HEK293 (cell line): ENCODE measurements around the gene PLCB3.

ENCODE experiments used
- CTCF ChIA-PET: fragments of 350-600 bp; formaldehyde crosslinking; extraction: SDS; loops from one replicate; lab custom pipeline; 2021; ENCODE audit warnings: antibody characterized with exemption; lab: Yijun Ruan, JAX
- POLR2A ChIA-PET: fragments of 300-600 bp; formaldehyde crosslinking; extraction: SDS; loops from one replicate; lab custom pipeline; 2020; ENCODE audit warnings: antibody characterized with exemption, inconsistent platforms; lab: Yijun Ruan, JAX
- H3K27ac ChIP-seq: fragments of 200-500 bp; sonication (Bioruptor generic); 2 replicates; pipeline ENCODE4 v1.5.1; 2014; ENCODE audit warnings: low read depth, low read length, control low read depth, inconsistent platforms; ENCODE audit errors: extremely low read depth
- H3K36me3 ChIP-seq, 2 experiments: fragments of 200-500 bp in 1 of 2; sonication (Bioruptor generic) in 1 of 2; 1 replicate in 1 of 2; 2 replicates in 1 of 2; pipeline ENCODE4 v1.5.1; 2014 to 2017; ENCODE audit warnings: inconsistent platforms in 2 of 2, low read length in 2 of 2; ENCODE audit not compliant: control insufficient read depth in 2 of 2, insufficient read depth in 1 of 2
- H3K4me1 ChIP-seq: fragments of 200-500 bp; sonication (Bioruptor generic); 2 replicates; pipeline ENCODE4 v1.5.1; 2014; ENCODE audit warnings: mild to moderate bottlenecking, low read length, inconsistent platforms; ENCODE audit not compliant: control insufficient read depth, insufficient read depth
- H3K4me3 ChIP-seq: 2 replicates; pipeline ENCODE4 v1.5.1; 2011; ENCODE audit warnings: low read depth, mild to moderate bottlenecking, control low read depth, low read length, moderate library complexity
- H3K9me3 ChIP-seq: fragments of 200-500 bp; sonication (Bioruptor generic); 2 replicates; pipeline ENCODE4 v1.5.1; 2014; ENCODE audit warnings: low read depth, low read length, inconsistent platforms; ENCODE audit not compliant: control insufficient read depth, insufficient read depth
- EGR2 ChIP-seq: fragments of 450-650 bp; formaldehyde crosslinking; IDR thresholded peaks from 2 replicates; pipeline ENCODE4 v1.5.1; 2016; ENCODE audit warnings: low read depth, missing biosample characterization, missing genetic modification characterization
- HOXC10 ChIP-seq: sonication (generic); formaldehyde crosslinking; IDR thresholded peaks from 2 replicates; pipeline ENCODE4 v1.8.1; 2023; ENCODE audit warnings: mild to moderate bottlenecking, missing genetic modification reagents
- KLF1 ChIP-seq: fragments of 450-650 bp; formaldehyde crosslinking; IDR thresholded peaks from 2 replicates; pipeline ENCODE4 v1.5.1; 2016; ENCODE audit warnings: missing biosample characterization, missing genetic modification characterization
- WT1 ChIP-seq: fragments of 450-650 bp; formaldehyde crosslinking; IDR thresholded peaks from 2 replicates; pipeline ENCODE4 v1.5.1; 2016; ENCODE audit warnings: missing biosample characterization, missing genetic modification characterization
- ZBTB21 ChIP-seq: fragments of 450-650 bp; formaldehyde crosslinking; IDR thresholded peaks from 2 replicates; pipeline ENCODE4 v1.5.1; 2017; ENCODE audit warnings: missing biosample characterization, missing genetic modification characterization
- ZBTB48 ChIP-seq: fragments of 450-650 bp; formaldehyde crosslinking; IDR thresholded peaks from 2 replicates; pipeline ENCODE4 v1.5.1; 2016; ENCODE audit warnings: missing biosample characterization, missing genetic modification characterization
- ZEB2 ChIP-seq: fragments of 450-650 bp; formaldehyde crosslinking; IDR thresholded peaks from 2 replicates; pipeline ENCODE4 v1.5.1; 2016; ENCODE audit warnings: missing biosample characterization, missing genetic modification characterization
- ZFHX2 ChIP-seq: fragments of 450-650 bp; formaldehyde crosslinking; conservative IDR thresholded peaks from 2 replicates; pipeline ENCODE4 v1.5.1; 2016; ENCODE audit warnings: missing biosample characterization, missing genetic modification characterization
- ZNF121 ChIP-seq: fragments of 450-650 bp; formaldehyde crosslinking; IDR thresholded peaks from 2 replicates; pipeline ENCODE4 v1.5.1; 2016; ENCODE audit warnings: missing biosample characterization, missing genetic modification characterization
- ZNF19 ChIP-seq: fragments of 450-650 bp; formaldehyde crosslinking; IDR thresholded peaks from 2 replicates; pipeline ENCODE4; 2016; ENCODE audit warnings: missing biosample characterization, missing genetic modification characterization, low read depth
- ZNF335 ChIP-seq: fragments of 450-650 bp; formaldehyde crosslinking; conservative IDR thresholded peaks from 2 replicates; pipeline ENCODE4 v1.5.1; 2016; ENCODE audit warnings: missing biosample characterization, missing genetic modification characterization
- ZNF350 ChIP-seq: fragments of 450-650 bp; formaldehyde crosslinking; IDR thresholded peaks from 2 replicates; pipeline ENCODE4 v1.5.0; 2017; ENCODE audit warnings: missing biosample characterization, mild to moderate bottlenecking, missing genetic modification characterization
- ZNF585B ChIP-seq: fragments of 450-650 bp; formaldehyde crosslinking; IDR thresholded peaks from 2 replicates; pipeline ENCODE4 v1.5.1; 2016; ENCODE audit warnings: missing biosample characterization, missing genetic modification characterization
- ZNF629 ChIP-seq: fragments of 450-650 bp; formaldehyde crosslinking; IDR thresholded peaks from 2 replicates; pipeline ENCODE4 v1.5.1; 2017; ENCODE audit warnings: missing biosample characterization, missing genetic modification characterization
- ZNF654 ChIP-seq: fragments of 450-650 bp; formaldehyde crosslinking; IDR thresholded peaks from 2 replicates; pipeline ENCODE4 v1.5.1; 2016; ENCODE audit warnings: low read depth, missing biosample characterization, missing genetic modification characterization
- ZNF837 ChIP-seq: fragments of 450-650 bp; formaldehyde crosslinking; IDR thresholded peaks from 2 replicates; pipeline ENCODE4 v1.5.1; 2016; ENCODE audit warnings: missing biosample characterization, missing genetic modification characterization
- ZNF843 ChIP-seq: fragments of 450-650 bp; formaldehyde crosslinking; IDR thresholded peaks from 2 replicates; pipeline ENCODE4 v1.5.1; 2016; ENCODE audit warnings: missing biosample characterization, missing genetic modification characterization
- ZXDB ChIP-seq: fragments of 450-650 bp; formaldehyde crosslinking; IDR thresholded peaks from 2 replicates; pipeline ENCODE4 v1.5.1; 2016; ENCODE audit warnings: missing biosample characterization, missing genetic modification characterization
- TF ChIP-seq, protein P1 (sequence below): fragments of 450-650 bp; formaldehyde crosslinking; IDR thresholded peaks from 2 replicates; pipeline ENCODE4 v1.5.1; 2016; ENCODE audit warnings: missing biosample characterization, missing genetic modification characterization
- TF ChIP-seq, protein P2 (sequence below): fragments of 450-650 bp; formaldehyde crosslinking; IDR thresholded peaks from 2 replicates; pipeline ENCODE4 v1.5.1; 2016; ENCODE audit warnings: missing biosample characterization, missing genetic modification characterization
- TF ChIP-seq, protein P3 (sequence below): sonication (generic); formaldehyde crosslinking; IDR thresholded peaks from 2 replicates; pipeline ENCODE4 v1.8.1; 2022; ENCODE audit warnings: mild to moderate bottlenecking, moderate library complexity, missing genetic modification reagents
- TF ChIP-seq, protein P4 (sequence below): fragments of 450-650 bp; formaldehyde crosslinking; optimal IDR thresholded peaks from 2 replicates; pipeline ENCODE3; 2016; ENCODE audit warnings: missing biosample characterization, mild to moderate bottlenecking, missing genetic modification characterization
- TF ChIP-seq, protein P5 (sequence below): fragments of 450-650 bp; formaldehyde crosslinking; IDR thresholded peaks from 2 replicates; pipeline ENCODE4 v1.5.1; 2016; ENCODE audit warnings: missing biosample characterization, missing genetic modification characterization

Gene PLCB3

DNA sequence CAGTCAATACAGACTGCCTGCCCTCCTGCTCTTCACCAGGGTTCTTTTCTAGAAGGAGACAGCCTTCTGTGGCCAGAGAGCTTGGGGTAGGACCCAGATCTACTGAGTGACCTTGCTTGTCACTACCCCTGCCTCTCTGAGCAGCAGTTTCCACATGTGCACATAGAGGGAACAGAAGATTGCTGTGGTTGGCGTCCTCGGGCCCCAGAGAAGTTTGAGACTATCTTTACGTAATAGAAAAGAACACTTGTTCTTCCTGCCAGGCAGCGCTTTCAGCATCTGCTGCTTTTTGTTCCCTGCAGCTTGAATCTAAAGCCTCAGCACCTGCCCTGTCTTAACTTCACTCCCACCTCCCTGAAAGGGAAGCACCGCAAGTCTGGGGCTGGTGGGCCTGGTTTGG, 12.3 kb upstream of the PLCB3 start (continued):
- TF ChIP-seq, protein P1, sequence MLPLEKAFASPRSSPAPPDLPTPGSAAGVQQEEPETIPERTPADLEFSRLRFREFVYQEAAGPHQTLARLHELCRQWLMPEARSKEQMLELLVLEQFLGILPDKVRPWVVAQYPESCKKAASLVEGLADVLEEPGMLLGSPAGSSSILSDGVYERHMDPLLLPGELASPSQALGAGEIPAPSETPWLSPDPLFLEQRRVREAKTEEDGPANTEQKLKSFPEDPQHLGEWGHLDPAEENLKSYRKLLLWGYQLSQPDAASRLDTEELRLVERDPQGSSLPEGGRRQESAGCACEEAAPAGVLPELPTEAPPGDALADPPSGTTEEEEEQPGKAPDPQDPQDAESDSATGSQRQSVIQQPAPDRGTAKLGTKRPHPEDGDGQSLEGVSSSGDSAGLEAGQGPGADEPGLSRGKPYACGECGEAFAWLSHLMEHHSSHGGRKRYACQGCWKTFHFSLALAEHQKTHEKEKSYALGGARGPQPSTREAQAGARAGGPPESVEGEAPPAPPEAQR (tag by site-specific recombination): no peak
- TF ChIP-seq ZNF585B (tag by site-specific recombination): no peak
- TF ChIP-seq ZNF121: no peak
- TF ChIP-seq ZNF837: no peak

DNA sequence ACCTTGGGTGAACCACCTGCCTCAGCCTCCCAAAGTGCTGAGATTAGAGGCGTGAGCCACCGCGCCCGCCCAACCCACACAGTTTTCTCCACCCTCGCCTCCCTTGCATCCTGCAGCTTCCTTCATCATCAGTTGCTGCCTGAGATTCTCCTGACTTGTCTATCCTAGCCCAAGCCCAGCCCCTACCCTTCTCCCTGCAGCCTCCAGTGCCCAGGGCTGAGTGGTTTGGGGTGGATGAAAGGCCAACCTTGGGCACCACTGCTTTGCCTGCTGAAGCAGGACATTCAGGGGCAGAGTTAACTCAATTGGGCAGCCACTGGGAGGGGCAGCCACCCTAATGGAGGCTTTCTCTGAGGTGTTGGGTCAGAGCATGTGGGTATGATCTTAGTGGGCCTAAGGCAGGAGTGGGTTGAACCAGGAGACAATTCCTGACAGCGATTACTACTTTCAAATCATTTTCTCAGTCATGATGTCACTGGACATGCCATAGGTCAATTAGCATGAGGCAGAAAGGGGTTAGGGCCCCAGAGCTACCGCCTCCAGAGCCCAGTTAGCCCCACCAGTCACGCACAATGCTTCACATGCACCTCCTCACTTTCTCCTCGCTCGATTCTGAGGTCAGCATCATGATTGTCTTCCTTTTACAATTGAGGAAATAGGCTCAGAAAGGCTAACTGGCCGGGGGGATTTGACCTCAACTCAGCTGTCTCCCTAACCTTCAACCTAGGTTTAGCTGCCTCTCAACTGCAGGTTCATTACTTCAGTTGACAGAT, 11.5 kb upstream of the PLCB3 start:
- peaks cover 0 to 48% of the 10 kb centered on the region in 2 experiments; a peak in 1 of 3 replicates for H3K36me3 ChIP-seq
- TF ChIP-seq ZBTB48 (tag by site-specific recombination) (no peak), EGR2 (tag by site-specific recombination) (peak; percentile 25; the same call in 1 of the 2 replicates), KLF1 (tag by site-specific recombination) (peak; percentile 40; the same call in 1 of the 2 replicates), ZFHX2 (tag by site-specific recombination) (peak; percentile 15)
- TF ChIP-seq, protein P2, sequence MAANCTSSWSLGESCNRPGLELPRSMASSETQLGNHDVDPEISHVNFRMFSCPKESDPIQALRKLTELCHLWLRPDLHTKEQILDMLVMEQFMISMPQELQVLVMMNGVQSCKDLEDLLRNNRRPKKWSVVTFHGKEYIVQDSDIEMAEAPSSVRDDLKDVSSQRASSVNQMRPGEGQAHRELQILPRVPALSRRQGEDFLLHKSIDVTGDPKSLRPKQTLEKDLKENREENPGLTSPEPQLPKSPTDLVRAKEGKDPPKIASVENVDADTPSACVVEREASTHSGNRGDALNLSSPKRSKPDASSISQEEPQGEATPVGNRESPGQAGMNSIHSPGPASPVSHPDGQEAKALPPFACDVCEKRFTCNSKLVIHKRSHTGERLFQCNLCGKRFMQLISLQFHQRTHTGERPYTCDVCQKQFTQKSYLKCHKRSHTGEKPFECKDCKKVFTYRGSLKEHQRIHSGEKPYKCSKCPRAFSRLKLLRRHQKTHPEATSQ (tag by site-specific recombination): no peak
- CTCF ChIA-PET: interaction anchor here (0.6 kb wide), 1 partner anchor 54 kb away, joined by 3 read pairs; no protein-coding TSS in a partner anchor
- POLR2A ChIA-PET: interaction anchor here (0.6 to 3.9 kb wide), 5 partner anchors 10 to 72 kb away, joined by 3 to 14 read pairs (median 3); partner anchors contain the start of genes DNAJC4, NUDT22 and TRPT1
- no peaks in the 10 kb centered on the region for H3K9me3 ChIP-seq
- H3K4me3 ChIP-seq: peak overlapping the region; percentile 75
- H3K4me1 ChIP-seq: no peaks in the 10 kb centered on the region
- H3K27ac ChIP-seq: peak overlapping the region; percentile 55

DNA sequence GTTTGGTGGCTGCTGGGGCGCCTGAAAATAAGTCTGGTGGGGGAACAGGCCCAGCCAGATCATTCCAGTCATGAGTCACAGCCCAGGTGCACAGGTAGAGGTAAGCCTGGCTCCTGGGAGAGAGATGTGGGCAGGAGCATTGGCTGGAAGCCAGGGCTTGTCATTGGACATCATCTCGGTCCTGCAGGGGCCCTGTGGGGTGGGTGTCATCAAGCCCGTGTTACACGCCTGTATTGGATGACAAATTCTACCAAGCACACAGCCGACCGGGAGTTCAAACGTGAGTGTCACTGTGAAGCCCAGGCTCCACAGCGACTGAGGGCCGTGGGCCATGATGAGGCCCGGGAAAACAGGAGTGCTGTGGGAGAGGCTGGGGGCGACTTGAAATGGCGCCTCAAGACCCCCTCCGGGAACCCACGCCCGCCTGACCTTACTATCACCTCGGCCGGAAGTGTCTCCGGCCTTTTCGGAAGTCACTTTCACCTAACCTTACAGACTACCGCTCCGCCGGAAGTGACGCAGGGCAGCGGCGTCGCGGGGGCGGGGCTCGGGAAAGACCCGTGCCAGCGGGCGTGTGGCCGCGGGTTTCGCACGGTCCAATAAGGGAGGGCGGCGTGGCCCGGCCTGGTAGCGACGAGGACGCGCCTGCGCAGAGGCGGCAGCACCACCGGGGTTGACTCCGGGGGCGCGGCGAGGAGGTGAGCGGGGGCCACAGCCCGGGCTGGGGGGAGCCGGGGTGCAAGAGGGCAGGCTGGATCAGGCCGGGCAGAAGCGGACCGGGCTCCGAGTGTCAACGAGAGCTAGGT, 10.7 kb upstream of the PLCB3 start, which contains the start of gene FKBP2:
Gene FKBP2 (plus strand): TSS at position 661 of the 806 bp plus-strand sequence. CDS start 1,293 bp downstream, outside the sequence.
- H3K36me3 ChIP-seq: peaks cover 0 to 50% of the 10 kb centered on the region in 2 experiments; a peak in 1 of 3 replicates
- POLR2A ChIA-PET: interaction anchor here (0.7 to 7.2 kb wide), 21 partner anchors 8 to 538 kb away, joined by 3 to 96 read pairs (median 6); partner anchors contain the start of genes BAD, CATSPERZ, DNAJC4 and ESRRA
- peak within 1 kb of the TSS; percentile 75 for H3K4me3 ChIP-seq
- H3K27ac ChIP-seq: peak within 1 kb of the TSS; percentile 83
- H3K4me1 ChIP-seq: no peaks in the 10 kb centered on the region
- H3K9me3 ChIP-seq: no peaks in the 10 kb centered on the region
- CTCF ChIA-PET: interaction anchor here (0.6 to 1.2 kb wide), 9 partner anchors 10 to 788 kb away, joined by 3 to 5 read pairs (median 4); no protein-coding TSS in a partner anchor
- TF ChIP-seq HOXC10 (CRISPR knock-in tag): no peak
- peak; percentile 99 for TF ChIP-seq ZNF335
- TF ChIP-seq, protein P3, sequence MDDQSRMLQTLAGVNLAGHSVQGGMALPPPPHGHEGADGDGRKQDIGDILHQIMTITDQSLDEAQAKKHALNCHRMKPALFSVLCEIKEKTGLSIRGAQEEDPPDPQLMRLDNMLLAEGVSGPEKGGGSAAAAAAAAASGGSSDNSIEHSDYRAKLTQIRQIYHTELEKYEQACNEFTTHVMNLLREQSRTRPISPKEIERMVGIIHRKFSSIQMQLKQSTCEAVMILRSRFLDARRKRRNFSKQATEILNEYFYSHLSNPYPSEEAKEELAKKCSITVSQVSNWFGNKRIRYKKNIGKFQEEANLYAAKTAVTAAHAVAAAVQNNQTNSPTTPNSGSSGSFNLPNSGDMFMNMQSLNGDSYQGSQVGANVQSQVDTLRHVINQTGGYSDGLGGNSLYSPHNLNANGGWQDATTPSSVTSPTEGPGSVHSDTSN: no peak; the same call in 1 of the 2 replicates
- TF ChIP-seq ZNF350 (tag by site-specific recombination): no peak
- no peak for TF ChIP-seq ZNF654
- TF ChIP-seq ZBTB21 (tag by site-specific recombination): 0 out of 2 replicates have a peak, but pooled peaks have one; percentile 58
- TF ChIP-seq ZNF19 (tag by site-specific recombination): no peak
- TF ChIP-seq, protein P4, sequence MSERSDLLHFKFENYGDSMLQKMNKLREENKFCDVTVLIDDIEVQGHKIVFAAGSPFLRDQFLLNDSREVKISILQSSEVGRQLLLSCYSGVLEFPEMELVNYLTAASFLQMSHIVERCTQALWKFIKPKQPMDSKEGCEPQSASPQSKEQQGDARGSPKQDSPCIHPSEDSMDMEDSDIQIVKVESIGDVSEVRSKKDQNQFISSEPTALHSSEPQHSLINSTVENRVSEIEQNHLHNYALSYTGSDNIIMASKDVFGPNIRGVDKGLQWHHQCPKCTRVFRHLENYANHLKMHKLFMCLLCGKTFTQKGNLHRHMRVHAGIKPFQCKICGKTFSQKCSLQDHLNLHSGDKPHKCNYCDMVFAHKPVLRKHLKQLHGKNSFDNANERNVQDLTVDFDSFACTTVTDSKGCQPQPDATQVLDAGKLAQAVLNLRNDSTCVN (tag by site-specific recombination): peak; percentile 93
- peak; percentile 83 for TF ChIP-seq ZEB2
- peak; percentile 66 for TF ChIP-seq ZXDB (tag by site-specific recombination)
- TF ChIP-seq, protein P5, sequence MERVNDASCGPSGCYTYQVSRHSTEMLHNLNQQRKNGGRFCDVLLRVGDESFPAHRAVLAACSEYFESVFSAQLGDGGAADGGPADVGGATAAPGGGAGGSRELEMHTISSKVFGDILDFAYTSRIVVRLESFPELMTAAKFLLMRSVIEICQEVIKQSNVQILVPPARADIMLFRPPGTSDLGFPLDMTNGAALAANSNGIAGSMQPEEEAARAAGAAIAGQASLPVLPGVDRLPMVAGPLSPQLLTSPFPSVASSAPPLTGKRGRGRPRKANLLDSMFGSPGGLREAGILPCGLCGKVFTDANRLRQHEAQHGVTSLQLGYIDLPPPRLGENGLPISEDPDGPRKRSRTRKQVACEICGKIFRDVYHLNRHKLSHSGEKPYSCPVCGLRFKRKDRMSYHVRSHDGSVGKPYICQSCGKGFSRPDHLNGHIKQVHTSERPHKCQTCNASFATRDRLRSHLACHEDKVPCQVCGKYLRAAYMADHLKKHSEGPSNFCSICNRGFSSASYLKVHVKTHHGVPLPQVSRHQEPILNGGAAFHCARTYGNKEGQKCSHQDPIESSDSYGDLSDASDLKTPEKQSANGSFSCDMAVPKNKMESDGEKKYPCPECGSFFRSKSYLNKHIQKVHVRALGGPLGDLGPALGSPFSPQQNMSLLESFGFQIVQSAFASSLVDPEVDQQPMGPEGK: peak; percentile 98
- 0 out of 2 replicates have a peak, but pooled peaks have one; percentile 10 for TF ChIP-seq ZNF843 (tag by site-specific recombination)
- TF ChIP-seq ZNF585B (tag by site-specific recombination): no peak
- TF ChIP-seq ZFHX2 (tag by site-specific recombination): peak; percentile 27
- TF ChIP-seq ZNF629 (tag by site-specific recombination): peak; percentile 86
- TF ChIP-seq WT1 (tag by site-specific recombination): no peak
